Hepatocyte (in vitro differentiated cells): ENCODE data around the gene C1orf56.

ENCODE experiments used
- CTCF ChIP-seq: fragments of 200-600 bp; sonication (generic); IDR thresholded peaks from 2 replicates; pipeline ENCODE4 v1.5.1; 2016; ENCODE audit warnings: antibody characterized with exemption, mild to moderate bottlenecking; ENCODE audit not compliant: poor library complexity
- EZH2 ChIP-seq: fragments of 200-600 bp; sonication (generic); IDR thresholded peaks from 2 replicates; pipeline ENCODE4 v1.6.1; 2016; ENCODE audit warnings: antibody characterized with exemption, mild to moderate bottlenecking, borderline replicate concordance
- EZH2phosphoT487 ChIP-seq: fragments of 200-600 bp; sonication (generic); IDR thresholded peaks from one replicate; pipeline ENCODE4 v1.6.1; 2018; ENCODE audit warnings: antibody characterized with exemption, mild to moderate bottlenecking, low read depth, moderate library complexity; ENCODE audit not compliant: unreplicated experiment, severe bottlenecking

GRCh38 chr1:151054971-151055547 lies 7.5 kb downstream of the C1orf56 start:
- no peak for TF ChIP-seq EZH2
- TF ChIP-seq CTCF: no peak
- no peak for TF ChIP-seq EZH2phosphoT487
